ENCODE results near the gene ABCC2.

- TF ChIP-seq CTCF (conservative IDR thresholded peaks at IDR 0.05; ENCODE audit: low read depth, low read length) (no peak), POLR2A (IDR thresholded peaks at IDR 0.05; ENCODE audit: low read depth, low read length) (no peak)
These were observed 27.6 kb downstream of the ABCC2 start for GRCh38 chr10:99809931-99810615.

Measured in IMR-90 (cell line).